Activated CD4-positive, CD25-positive, alpha-beta regulatory T cell treated with anti-CD3 and anti-CD28 coated beads, Interleukin-2, amount 50 U/mL, for 24 hours (primary cell): Measurements from ENCODE around the gene TTC7B.

ENCODE experiments used
- ATAC-seq, 2 donors: fragments of 150-1000 bp; cut with Tn5 transposase; one replicate each; pipeline ENCODE4 v1.10.0; 2021; ENCODE audit warnings: mild to moderate bottlenecking in 1 of 2, moderate library complexity in 1 of 2

The TTC7B gene

DNA sequence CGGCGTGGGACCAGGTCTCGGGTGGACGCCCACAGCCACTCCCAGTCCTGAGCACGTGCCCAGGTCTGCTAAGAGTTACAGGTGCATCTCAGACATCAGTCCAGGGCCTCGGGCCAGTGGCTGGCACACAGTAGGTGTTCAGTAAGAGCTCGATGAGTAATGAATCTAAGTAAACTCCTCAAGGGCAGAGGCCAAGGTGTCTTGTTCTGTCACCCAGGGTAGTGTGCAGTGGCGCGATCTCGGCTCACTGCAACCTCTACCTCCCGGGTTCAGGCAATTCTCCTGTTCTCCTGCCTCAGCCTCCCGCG is 11.2 kb downstream of the TTC7B start:
- no peak for ATAC-seq

DNA sequence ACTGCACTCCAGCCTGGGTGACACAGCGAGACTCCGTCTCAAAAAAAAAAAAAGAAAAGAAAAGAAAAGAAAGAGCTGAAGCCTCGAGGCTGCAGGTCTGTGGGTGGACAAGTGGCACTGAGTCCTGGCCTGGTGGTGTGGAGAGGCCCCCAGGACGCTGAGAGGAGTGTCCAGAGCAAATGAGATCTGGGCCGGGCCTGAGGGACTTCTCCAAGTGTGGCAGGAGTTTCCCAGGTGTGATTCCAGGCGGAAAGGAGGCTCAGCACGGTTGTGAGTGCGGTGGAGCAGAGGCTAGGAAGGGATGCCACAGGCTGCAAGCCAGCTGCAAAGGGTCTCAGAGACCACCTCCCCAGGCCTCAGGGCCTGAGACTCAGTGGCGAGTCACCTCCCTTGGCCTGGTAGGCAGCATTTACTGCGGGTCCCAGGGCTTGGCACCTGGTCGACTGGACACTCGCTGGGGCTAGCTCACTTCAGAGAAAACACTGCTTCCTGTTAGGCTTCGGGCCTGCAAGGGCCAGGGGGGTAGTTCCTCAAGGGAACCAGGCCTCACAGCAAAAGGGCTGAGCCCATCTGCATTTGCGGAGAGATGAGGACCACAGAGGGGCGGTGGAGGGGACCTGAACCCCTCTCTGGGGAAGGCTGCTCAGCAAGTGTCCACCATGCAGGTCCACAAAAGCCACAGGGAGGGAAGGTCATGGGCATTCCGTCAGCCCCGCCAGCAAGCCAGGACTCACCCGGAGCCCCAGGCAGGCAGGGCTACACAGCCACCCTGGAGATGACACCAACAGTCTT is 11.7 kb downstream of the TTC7B start:
- ATAC-seq: no peak

- no peak for ATAC-seq
These were observed 13.0 kb downstream of the TTC7B start for GRCh38 chr14:90803249-90803648.

DNA sequence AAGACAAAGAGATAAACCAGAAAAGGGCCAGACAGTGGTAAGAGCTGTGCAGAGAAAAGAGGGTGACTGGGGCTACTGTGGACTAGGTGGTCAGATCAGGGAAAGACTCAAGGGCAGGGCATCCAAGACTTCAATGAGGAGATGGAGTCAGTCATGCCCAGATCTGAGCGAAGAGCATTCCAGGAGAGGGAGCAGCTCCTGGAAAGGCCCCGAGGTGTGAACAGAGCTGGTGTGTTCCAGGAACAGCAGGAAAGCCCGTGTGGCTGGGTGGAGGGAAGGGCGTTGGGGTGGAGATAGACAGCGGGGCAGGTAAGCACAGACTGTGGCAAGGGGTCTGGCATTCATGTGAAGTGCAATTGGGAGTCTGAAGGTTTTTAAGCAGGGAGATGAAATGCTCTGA is 16.8 kb downstream of the TTC7B start:
- ATAC-seq: no peak

DNA sequence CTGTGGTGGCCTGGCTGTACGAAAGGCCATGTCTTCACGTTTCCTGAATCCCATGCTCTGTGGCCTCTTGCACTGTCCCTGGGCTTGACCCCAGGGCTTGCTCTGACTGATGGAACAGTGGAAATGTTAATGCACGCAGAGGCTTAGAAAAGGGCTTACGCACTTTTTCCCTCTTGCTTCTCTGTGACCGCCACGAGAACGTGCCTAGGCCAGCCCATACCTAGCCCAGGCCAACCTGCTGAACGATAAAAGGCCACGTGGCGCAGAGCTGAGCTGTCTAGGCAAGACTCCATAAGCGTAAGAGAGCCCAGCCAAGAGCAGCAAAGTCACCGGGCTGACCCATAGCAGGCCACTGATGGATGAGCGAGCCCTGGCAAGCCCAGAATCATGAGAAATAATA is 18.3 kb downstream of the TTC7B start:
- no peak for ATAC-seq

DNA sequence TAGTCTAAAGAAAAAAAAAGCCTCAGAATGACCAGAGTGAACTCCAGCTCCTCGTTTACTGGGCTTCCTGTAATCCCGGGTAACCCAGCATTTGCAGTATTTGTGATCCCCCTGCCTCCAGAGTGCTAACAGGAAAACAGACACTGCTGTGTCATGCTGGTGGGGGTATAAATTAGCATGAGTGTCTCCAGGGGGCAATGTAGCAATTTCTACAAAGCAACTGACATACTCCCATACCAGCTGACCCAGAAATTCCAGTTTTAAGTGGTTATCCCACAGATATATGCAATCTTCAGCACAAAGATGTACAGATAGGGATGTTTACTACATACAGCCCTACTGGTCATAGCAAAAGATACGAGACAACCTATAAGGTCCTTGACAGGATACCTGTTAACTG is 18.8 kb downstream of the TTC7B start:
- no peak for ATAC-seq

GRCh38 chr14:90796329-90796728 is 19.9 kb downstream of the TTC7B start:
- no peak for ATAC-seq

DNA sequence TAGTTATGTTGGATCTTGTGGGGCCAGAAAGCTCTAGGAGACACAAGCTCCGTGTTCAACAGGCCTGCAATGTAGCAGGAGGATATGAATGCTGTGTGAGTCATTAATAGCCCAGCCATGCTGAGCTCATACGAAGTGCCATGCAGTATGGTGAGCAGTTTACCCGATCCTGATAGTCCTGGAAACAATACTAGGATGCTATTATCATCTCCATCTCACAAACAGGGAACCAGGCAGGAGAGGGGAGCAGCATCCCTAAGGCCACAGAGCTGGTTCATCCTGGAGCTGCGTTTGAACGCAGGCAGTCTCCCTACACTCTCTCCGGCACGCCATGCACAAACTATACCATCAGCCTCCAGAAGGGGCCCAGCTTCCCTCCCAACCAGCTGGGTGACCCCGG is 20.5 kb downstream of the TTC7B start:
- no peak for ATAC-seq

DNA sequence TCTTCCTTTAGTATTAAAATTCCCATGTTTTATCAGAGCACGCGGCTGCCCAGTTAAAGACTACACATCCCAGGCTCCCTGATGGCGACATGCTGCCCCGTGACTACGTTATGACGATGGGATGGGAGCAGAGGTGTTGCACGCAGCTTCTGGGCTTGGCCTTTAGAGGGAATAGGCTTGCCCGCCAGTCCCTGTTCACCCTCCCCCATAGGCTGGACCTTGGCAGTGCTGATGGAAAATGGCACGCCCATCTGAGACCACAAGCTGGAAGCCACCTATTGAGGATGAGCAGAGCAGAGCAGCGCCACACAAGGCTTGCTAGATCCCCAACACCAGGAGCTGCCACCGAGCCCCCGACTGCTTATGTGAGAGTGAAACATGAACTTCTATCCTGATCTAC is 24.7 kb downstream of the TTC7B start:
- ATAC-seq: no peak

GRCh38 chr14:90788031-90788430 is 28.2 kb downstream of the TTC7B start:
- no peak for ATAC-seq

- no peak for ATAC-seq
These were observed 30.3 kb downstream of the TTC7B start for GRCh38 chr14:90785876-90786450.

- ATAC-seq: no peak
These were observed 30.8 kb downstream of the TTC7B start for GRCh38 chr14:90785471-90785870.

- no peak for ATAC-seq
These were observed 31.5 kb downstream of the TTC7B start for GRCh38 chr14:90784621-90785270.

DNA sequence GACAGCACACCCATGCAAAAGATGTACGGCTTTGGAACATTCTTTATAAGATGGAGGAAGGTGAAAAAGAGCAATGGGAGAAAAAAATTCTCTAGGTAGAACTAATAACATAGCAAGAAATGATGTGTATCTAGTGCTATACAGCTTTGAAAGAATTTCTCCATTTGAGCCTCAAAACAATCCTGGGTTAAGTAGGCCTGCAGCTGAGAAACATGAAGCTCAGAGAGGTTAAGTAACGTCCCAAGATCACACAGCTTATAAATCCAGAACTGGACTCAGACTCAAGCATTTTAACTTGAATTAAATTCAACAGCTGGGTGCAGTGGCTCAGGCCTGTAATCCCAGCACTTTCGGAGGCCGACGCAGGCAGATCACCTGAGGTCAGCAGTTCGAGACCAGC is 32.9 kb downstream of the TTC7B start:
- no peak for ATAC-seq

DNA sequence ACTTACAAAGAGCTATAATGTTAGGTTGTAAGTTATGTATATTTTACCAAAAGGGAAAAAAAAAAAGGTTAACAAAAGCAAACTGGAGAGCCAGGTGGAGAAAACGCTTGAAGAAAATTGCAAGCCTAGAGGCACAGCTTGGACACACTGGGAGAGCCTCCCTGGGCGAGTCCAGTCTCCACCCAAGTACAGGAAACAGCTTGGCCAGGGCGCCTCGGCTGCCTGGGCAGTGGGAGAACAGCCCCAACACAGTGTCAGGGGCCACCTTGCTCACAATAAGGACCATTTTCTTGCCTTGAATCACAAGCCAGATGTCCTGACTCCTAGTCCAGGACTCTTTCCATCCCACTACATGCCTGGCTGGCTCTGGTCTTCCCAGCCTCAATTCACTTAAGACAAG is 33.3 kb downstream of the TTC7B start:
- ATAC-seq: no peak

DNA sequence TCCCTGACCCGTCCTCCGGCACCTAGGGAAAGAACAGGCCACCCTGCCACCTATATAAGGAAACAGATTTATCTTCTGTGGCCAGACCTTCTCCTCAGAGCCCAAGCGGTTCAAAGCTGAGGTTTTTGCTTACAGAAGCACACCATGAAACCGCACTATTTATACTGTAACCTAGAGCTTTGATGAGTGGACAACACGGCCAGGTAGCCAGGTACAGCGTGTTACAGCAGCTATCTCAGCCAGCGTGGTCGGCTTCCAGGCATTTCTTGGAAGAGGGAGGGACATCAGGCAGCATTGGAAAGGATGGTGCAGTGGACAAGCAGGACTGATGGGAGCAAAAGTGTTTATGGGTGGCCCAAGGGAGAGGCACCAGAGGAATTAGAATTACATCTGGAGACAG is 34.4 kb downstream of the TTC7B start:
- ATAC-seq: no peak

DNA sequence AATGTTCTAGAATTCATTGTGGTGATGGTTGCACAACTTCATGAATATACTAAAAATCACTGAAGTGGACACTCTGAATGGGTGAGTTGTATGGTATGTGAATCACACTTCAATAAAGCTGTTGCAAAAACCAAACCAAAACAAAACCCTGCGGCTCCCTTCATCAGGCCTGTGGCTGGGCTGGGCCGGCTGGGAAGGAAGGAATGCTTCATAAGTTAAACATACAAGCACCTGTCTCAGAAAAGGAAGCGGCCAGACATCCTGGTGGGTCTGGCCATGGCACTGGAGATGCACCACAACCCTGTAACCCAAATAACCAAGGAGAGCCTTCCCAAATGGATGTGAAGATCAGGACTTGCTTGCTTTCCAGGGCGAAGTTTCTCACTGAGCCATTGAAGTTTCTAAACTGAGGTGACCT is 34.9 kb downstream of the TTC7B start:
- ATAC-seq: no peak

- ATAC-seq: no peak
These were observed 35.7 kb downstream of the TTC7B start for GRCh38 chr14:90780519-90780918.

DNA sequence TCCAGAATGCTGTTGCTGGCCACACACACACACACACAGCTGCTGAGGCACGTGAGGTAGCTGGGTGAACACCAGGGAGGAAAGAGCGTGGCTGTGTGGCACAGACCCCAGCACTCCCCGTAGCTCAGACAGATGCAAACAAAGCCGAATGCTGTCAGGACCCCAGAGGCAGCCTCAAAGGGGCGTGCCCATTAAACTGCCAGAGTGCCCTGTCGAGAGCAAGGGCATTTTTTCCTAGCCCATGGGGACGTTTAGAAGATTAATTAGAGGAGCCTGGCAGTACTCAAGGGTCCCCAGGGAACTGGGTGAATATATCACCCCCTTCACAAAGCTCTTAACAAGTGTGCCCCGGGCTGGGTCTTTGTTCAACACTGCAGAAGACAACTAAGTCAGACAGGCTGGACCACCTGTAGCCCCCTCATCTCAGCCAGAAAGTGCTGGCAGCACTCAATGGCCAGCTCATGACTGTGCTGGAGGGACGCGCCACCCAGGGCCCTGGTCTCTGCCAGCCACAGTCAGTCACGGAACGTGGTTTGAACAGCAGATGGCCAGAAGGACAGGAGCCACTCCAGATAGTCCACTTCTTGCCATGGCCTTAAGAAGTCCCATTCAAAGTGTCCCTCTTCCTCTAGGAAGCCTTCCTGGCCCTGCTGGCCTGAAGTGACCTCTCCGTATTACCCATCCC is 37.5 kb downstream of the TTC7B start:
- ATAC-seq: no peak

DNA sequence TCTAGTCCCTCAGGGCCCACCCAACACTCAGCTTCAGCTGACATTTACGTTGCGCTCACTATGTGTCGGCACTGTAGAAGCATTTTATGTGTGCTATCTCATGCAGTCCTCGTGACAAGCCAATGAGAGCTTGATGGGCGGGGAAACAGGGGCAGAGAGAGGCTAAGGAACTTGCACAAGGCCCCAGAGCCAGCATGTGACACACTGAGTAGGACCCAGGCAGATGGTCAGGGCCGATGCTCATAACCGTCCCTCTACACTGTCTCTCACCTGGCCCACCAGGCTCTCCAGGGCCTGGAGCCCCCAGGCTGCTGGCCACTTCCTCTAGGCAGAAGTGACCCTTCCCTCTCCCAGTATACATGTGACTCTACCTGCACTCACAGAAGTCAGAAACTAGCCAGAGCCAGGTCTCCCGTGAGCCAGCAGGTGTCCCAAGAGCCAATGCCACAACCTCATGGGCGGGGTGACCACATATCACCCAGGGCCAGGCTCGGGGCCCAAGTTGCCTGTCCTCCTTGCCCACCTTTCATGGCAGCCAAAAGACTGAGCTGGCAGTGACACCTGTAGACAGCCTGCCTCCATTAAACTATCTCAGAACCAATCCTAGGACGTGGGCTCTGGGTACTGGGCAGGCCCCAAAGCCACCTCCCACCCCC is 38.3 kb downstream of the TTC7B start:
- no peak for ATAC-seq

- ATAC-seq: no peak
These were observed 38.9 kb downstream of the TTC7B start for GRCh38 chr14:90777358-90777757.

DNA sequence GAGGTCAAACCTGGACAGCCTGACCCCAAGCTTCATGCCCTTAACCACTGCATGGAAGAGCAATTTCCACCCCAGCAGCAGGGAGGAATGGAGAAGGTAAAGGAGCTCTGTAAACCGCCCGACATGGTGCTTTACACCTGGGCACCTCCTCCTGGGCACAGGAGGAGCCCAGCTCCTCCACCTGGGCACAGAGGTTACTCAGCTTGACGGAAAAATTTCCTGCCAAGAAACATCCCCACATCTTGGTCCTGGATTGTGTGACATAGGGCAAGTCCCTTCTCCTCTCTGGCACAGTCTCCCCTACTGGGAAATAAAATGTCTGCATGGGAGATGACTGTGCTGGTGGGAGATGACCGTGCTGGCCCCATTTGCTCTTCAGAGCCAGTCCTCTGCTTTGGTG is 40.8 kb downstream of the TTC7B start:
- ATAC-seq: no peak

GRCh38 chr14:90774316-90774715 is 41.9 kb downstream of the TTC7B start:
- ATAC-seq: no peak
